GM19351 (cell line): ENCODE measurements around the gene DNAJC6.

ENCODE experiments used
- ATAC-seq: cut with Tn5 transposase; IDR thresholded peaks from one replicate; pipeline ENCODE4 v1.9.1; 2021; ENCODE audit warnings: mild to moderate bottlenecking, moderate library complexity; ENCODE audit not compliant: unreplicated experiment

DNAJC6 gene

DNA sequence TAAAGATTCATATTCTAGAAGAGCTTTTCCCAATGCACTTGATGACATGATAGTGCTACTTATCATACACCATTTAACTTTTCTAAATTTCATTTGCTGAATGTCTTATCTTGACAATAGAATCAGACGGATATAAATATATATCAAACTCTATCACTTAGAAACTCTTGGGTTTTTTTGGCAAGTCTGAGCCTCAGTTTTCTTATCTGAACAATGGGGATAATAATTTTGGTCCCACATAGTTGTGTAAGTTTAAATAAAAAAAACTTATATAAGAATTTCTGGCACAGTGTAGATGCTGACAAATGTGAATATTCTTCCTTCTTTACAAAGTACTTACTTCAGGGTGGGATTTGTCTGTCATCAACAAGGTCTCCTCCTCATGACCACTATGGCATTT lies 89.7 kb downstream of the DNAJC6 start:
- no peak for ATAC-seq

DNA sequence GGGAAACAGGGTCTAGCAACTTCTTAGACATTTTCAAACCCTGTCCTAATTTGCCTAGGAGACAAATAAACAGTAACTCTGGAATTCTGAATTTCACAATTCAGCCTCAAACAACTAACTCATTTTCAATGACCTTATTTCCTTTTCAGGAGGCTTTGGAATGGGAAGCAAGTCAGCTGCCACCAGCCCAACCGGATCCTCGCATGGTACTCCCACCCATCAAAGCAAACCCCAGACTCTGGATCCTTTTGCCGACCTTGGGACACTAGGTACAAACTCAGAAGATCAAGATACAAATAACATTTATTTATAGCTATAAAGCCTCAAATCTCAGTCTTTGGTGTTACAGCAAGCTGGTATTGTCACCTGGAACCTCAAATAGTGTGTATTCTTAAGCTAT lies 92.3 kb downstream of the DNAJC6 start:
- ATAC-seq, result no peak

- no peak for ATAC-seq
Observed at GRCh38 chr1:65404941-65405340, 95.6 kb downstream of the DNAJC6 start.

DNA sequence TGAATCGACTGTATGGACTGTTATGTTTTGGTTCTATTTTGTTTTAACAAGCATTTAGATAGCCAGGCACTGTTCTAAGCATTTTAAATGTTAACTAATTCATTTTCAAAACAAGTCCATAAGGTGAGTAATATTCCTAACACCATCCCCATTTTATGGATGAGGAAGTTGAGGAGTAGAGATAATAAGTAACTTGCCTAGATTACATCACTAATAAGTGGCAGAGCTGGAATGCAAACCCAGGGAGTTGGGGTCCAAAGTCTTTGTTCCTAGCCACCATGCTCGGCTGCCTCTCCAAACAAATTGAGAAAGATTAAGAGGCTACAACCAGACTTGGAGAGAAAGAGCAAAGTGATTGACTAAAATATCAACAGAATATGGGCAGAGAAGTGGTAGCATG lies 98.5 kb downstream of the DNAJC6 start:
- ATAC-seq, result no peak

- no peak for ATAC-seq
Observed at GRCh38 chr1:65409314-65409713, 100.0 kb downstream of the DNAJC6 start.

- ATAC-seq, result no peak
Observed at GRCh38 chr1:65409816-65410326, 100.5 kb downstream of the DNAJC6 start.

DNA sequence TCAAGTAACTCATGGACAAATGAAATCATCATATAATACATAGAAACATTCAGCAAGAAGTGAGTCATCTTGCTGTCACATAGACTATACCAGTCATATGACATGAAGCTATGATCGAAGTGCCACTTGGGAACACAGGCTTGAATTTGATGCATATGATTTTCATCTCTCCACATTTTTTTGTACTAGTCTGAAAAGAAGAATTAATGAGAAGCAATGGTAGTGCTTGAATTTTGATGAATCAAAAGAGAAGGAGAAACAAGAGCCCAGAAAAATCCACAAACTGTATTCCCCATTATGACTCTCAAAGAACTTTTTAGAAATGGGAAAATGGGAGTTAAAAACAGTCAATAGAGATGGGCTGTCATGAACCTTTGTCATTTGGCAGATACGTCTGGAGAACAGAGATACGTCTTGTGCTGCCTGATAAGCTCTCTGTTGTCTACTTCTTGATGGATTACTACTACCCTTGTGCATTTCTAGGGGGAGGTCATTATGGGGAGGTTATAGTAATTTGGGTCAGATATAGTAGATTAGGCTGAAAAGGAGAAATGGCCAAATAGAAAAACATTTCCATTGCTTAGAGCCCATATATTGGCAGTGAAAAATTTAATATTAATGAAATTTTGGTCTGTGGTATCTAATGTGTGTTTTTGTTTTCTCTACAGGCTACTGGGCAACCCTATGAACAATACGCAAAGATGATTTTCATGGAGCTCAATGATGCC lies 103.1 kb downstream of the DNAJC6 start:
- ATAC-seq, result no peak

- ATAC-seq, result no peak
Observed at GRCh38 chr1:65412984-65413375, 103.6 kb downstream of the DNAJC6 start.

DNA sequence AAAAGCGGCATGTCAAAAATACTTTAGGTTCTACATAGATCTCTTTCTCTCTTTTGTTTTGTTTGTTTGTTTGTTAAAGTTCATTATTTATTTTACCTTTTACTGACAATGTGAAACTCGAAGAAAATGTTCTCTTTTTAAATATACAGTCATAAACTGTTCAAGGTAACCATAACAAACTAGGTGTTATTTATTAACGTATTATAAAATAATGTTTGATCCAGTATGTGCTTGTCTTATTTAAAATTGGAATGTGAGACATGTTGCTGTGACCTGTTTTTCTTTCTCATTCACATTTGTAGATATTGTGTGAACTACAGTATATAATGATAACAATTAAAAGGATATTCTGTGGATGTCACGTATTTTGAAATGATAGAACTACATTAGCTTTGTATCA lies 105.2 kb downstream of the DNAJC6 start:
- ATAC-seq, result no peak

- ATAC-seq, result no peak
Observed at GRCh38 chr1:65416767-65417166, 107.4 kb downstream of the DNAJC6 start.

- no peak for ATAC-seq
Observed at GRCh38 chr1:65417729-65418128, 108.4 kb downstream of the DNAJC6 start.

DNA sequence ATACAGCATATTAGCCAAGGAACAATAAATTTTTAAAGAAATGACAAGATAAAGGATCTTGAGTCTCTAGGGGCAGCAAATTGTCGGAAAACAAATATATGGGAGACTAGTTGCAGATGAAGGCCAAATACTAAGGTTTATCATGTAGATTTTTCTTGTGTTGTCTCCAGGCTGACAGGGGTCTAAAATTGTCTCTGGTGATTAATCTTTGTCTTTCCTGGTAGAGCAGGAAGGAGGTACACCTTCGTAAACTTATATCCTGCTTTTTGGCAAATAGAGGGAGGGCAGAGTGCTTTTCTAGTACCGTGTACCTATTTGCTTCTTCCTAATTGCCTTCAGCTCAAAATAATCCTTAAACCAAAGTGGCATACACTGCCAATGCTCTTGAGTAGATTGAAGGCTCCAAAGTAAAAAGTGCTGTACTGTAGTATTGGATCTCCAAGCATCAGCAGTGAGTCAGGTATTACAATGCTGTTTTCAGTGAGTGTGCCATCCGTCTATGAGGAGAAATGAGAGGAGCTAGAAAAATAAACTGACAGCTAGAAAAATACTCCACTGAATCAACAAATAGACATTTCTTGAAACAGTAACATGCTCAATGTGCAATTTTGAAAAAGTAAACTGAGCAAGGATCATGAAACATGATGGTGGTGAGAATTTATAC lies 109.3 kb downstream of the DNAJC6 start:
- ATAC-seq, result no peak

- ATAC-seq, result peak; percentile 86
Observed at GRCh38 chr1:65419681-65420589, 110.6 kb downstream of the DNAJC6 start.

DNA sequence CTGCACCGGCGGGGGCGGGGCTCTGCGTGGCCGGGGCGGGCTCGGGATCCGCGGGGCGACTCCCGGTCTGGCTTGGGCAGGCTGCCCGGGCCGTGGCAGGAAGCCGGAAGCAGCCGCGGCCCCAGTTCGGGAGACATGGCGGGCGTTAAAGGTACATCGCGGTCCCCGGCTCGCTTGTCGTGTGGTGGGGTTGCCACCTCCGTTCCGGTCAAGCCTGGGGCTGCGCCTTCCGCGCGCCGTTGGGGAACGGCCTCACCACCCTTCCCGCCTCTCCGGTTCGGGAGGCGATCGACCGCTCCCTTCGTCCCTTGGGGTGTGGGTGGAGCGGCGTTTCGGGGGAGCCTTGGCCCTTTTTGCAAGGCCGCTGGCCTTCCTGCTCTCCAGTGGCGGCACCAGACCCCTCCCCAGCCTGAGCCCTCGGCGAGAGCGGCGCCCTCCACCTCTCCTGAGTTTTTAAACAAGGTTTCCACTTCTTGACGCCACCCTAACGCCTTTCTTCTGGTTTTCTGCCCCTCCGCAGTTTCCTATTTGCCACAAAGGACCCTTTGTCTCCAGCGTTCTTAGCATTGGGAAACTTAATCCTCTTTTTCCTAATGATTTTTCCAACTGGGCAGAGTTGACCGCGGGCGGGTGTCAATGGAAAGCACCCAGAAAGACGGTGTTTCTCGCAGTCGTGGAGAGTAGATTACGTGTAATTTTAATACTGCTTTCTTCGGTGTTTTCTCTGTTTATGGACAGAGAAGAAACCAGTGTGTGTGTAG lies 111.4 kb downstream of the DNAJC6 start, which contains the start of the genes LEPR and LEPROT:
Gene LEPR (plus strand): TSS at position 79 of the 761 bp plus-strand sequence. CDS start 144,898 bp downstream, outside the sequence.
Gene LEPROT (plus strand): TSS at position 79 of the 761 bp plus-strand sequence. CDS start 57 bp downstream, at position 136.
- ATAC-seq, result peak; percentile 1

- no peak for ATAC-seq
Observed at GRCh38 chr1:65421351-65422025, 112.1 kb downstream of the DNAJC6 start.

GRCh38 chr1:65422241-65423203 lies 113.2 kb downstream of the DNAJC6 start:
- no peak for ATAC-seq

GRCh38 chr1:65423884-65424572 lies 114.7 kb downstream of the DNAJC6 start:
- ATAC-seq, result no peak

DNA sequence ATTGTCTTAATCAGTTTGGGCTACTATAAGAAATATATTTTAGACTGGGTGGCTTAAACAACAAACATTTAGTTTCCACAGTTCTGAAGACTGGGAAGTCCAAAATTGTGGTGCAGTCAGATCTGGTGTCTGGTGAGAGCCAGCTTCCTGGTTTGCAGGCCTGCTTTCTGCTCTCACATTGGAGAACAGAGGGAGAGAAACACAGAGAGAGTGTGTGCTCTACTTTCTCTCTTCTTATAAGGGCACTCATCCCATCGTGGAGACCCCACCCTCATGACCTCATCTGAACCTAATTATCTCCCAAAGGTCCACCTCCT lies 115.2 kb downstream of the DNAJC6 start:
- ATAC-seq, result no peak
